ENCODE measurements around the gene EPSTI1.

The EPSTI1 gene

DNA sequence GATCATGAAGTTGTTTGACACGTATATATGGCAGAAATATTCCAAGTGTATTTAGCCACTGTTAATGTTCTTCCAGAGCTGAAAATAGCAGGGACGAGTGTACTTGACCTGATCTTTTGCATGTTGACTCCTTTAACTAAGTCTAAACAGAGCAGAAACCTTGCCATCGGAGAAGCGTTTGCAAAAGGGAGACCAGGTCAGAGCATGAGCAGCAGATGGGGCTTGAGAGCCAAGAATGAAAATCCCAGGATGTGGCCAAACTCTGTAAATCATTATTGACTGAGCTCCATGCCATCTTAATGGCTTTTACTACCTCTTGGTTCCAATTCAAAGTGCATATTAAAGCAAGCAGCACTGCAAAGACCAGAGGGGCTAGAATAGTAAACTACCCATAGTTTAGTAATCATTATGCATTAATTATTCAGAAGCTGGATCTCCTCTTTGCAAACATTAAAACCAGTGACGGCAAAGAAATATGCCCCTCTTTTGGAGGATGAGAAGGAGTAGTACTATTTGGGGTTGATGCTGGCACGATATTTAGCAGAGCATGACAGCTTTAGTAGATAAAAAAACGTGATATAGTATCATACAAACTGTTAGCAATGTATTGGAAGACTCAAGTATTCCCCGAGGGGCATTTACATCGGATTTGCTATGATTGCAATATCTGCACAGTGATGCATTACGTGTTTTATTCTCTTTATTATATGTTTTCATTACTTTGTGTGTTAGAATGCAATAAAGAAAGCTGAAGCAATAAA, 154.9 kb downstream of the EPSTI1 start:
- DNase-seq, result no peak

All from cortex of kidney (tissue), 1 donor.